ENCODE results near the gene HDAC4.

HDAC4 gene

DNA sequence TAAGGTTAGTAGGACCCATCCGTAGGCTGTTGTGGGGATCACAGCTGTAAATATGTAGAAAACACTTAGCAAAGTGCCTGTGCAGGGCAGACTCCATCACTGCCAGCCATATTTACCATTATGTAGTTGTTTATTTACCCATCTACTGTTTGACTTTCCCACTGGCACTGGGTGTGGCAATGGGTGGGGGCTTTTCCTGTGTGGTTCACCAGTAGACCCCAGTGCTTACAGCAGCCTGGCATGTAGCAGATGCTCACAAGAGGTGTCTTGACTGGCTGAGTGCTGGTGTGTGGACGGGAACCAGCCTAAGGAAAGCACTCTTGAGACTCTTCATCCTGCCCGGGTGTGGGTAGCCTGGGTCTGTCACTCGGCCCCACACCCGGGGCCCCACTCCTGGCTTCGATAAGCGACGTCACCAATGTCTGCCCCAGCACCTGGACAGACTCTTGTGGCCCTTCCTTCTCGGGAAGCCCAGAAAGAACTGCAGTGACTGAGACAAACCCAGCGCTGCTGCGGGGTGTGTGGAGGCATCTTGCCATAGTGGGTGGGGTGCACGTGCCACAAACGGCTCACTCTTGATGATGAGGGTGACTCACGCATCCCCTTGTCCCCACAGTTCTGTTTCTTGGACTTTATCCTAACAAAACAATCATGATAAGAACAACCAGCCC is 78.3 kb downstream of the HDAC4 start:
- no peak for DNase-seq (ENCODE audit: low read depth in 1 of 2, low spot score in 1 of 2)
- in situ Hi-C loops (cut with HindIII; ENCODE audit: low pct_unique_long_range_greater_than_20kb, low sequenced_read_pairs), result no loop called here
- no peak for TF ChIP-seq JUND (IDR thresholded peaks at IDR 0.05; ENCODE audit: low read depth)

DNA sequence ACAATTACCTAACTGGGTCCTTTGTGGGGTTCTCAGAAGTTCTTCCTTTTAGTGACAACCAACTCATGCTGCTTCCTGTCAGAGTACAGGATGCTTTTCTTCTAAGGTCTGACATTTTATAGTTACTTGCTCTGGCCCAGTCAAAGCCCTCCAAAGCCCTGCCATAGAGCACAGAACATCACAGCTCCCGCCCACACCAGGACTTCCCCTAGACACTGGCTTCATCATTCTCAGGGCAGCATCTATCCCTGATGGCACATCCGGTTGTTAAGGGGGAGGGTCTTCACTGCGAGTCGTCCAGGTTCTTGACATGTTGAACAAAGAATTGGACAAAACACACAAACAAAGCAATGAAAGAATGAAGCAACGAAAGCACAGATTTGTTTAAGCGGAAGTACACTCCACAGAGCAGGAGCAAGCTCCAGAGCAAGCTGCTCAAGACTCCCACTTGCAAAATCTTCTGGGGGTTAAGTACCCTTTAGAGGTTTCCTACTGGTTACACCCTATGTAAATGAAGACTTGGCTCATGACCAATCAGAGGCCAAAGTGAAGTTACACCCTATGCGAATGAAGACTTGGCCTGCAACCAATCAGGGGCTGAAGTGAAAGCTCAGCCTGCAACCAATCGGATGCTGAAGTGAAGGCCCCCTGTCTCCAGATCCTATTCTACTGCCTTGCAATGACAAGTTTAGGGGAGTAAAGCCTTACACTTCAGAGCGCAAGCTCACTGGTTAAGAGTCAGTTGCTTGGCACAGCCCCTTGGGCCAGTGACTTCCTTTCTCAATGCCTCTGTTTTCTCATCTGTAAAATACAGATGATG is 79.0 kb downstream of the HDAC4 start:
- TF ChIP-seq JUND (IDR thresholded peaks at IDR 0.05; ENCODE audit: low read depth), result no peak
- no peak for DNase-seq (ENCODE audit: low read depth in 1 of 2, low spot score in 1 of 2)
- in situ Hi-C loops (cut with HindIII; ENCODE audit: low pct_unique_long_range_greater_than_20kb, low sequenced_read_pairs), result no loop called here

DNA sequence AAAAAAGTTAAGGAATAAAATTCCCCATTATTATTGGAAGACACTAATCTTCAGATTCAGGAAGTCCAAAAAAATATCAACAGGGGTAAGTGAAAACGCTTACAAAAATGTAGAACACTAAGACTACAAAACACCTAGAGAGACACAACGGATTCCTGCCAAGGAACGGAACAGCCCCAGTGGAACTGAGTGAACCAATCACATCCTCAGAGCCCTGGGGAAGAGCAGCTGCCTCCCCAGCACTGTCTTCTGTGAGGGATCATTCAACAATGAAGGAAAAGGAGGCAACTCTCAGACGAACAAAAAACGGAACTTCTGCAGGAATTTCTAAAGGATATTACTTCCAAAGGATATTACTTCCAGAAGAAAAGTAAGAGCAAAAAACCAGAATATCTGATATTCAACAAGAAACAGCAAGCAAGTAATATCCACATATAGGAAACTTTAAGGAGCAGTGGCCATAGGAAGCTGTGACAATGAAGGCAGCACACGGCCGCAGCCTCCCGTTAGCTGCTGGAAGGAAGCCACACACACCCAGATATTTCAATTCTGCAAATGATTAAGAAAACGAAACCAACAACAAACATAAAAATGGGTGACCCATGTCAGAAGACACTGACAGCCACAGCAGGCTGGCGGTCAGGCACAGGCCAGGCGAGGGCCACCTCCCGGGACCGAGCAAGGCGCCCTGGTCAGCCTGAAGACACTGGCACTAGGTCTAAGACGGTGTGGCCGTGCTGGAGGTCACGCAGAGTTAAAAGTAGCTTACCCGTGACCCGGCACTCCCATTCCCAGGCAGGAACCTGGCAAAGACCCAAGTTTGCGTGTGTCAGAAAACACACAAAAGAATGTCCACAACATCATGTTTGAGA is 81.8 kb downstream of the HDAC4 start:
- peak in 1 of 2 experiments; percentile 3 for DNase-seq (ENCODE audit: low read depth in 1 of 2, low spot score in 1 of 2)
- in situ Hi-C loops (cut with HindIII; ENCODE audit: low pct_unique_long_range_greater_than_20kb, low sequenced_read_pairs), result no loop called here
- no peak for TF ChIP-seq JUND (IDR thresholded peaks at IDR 0.05; ENCODE audit: low read depth)

DNA sequence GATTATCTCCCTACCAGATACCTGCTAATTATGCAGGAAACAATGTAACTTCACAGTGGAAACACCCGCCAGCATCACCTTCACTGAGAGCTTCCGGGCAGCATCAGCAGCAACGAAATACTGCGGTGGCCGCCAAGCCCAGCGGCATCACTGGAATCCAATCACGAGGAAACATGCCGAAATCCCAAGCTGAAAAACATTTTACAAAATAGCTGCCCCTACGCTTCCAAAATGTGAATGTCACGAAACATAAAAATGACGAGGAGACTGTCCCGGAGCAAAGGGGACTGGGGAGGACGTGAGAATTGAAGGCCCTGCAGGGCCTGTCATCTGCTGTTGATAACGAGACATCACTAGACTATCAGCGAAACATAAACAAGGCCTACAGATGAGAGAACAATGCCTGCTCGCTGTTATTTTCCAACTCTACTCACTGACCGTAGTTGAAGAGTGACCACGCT is 82.6 kb downstream of the HDAC4 start:
- DNase-seq (ENCODE audit: low read depth in 1 of 2, low spot score in 1 of 2), result no peak
- in situ Hi-C loops (cut with HindIII; ENCODE audit: low pct_unique_long_range_greater_than_20kb, low sequenced_read_pairs), result no loop called here
- TF ChIP-seq JUND (IDR thresholded peaks at IDR 0.05; ENCODE audit: low read depth), result no peak

DNA sequence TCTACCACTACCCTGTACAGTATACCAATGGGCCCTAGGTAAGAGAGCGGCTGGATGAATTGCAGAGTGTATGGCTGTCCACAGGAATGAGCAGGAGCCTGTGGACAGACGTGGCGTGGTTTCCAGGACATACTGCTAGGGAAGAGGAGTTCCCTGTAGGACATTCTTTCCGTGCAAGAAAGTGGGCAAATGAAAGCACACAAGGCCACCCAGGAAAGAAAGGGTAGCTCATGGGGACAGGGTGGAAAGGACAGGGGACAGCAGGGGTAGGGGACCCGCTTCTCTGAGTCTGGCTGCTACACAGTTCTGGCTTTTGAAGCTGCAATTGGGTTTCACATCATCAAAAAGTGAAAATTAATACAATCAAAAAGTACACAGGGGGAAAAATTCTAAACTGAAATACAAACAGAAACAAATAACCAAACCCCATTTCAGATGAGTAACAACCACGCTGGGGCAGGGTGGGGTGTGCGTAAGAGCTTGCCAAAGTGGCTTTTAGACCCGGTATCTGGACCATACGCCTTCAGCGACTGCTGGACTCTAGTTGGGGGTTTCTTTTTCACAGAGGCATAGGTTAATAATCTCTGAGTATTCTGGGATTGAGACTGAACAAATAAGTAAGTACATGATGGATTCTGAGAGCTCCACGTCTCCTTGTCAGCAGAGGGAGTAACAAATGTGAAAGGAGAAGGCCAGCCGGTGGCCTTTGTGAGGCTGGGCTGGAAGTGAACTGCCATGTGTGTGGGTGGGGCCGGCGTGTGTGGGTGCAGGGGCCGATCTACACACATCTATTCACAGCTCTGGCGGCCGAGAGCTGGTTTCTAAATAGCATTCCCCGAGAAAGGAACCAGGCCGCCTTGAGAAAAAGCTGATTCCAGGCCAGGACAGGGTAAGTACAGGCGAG is 84.0 kb downstream of the HDAC4 start:
- DNase-seq (ENCODE audit: low read depth in 1 of 2, low spot score in 1 of 2), result no peak
- in situ Hi-C loops (cut with HindIII; ENCODE audit: low pct_unique_long_range_greater_than_20kb, low sequenced_read_pairs), result no loop called here
- TF ChIP-seq JUND (IDR thresholded peaks at IDR 0.05; ENCODE audit: low read depth), result no peak

DNA sequence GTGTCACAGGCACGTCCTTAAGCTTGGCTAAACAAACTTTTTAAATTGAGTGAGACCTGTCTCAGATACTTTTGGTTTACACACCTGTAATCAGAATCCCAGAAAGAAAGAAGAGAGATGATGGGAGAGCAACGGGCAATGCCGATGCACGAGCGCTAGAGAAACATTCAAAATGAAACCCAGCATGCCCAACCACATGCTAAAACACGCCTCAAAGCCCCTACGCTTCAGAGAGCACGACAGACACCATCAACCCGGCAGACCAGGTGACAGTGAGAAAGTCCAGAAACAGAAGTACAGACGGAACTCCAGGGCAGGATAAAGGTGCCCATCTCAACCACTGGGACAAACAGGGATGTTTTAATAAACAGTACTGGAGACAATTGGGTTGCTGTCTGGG is 85.5 kb downstream of the HDAC4 start:
- in situ Hi-C loops (cut with HindIII; ENCODE audit: low pct_unique_long_range_greater_than_20kb, low sequenced_read_pairs), result no loop called here

DNA sequence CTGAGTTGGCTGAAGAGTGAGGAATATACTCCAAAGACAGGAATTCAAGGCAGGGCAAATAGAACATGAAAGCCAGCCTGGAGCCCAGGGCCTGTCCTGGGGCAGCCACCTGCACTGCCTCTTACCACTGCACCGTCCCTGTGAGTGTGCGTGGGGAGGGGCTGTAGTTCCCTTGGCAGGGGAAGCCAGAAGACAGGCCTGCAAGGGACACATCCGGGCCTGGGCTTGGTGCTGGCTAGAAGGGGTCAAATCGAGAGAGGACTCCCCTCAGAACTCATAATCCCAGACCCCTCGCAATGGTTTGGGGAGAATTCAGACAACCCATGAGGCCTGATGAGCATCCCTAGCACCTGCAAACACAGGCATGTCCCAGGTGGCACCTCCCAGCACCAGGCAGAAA is 87.0 kb downstream of the HDAC4 start:
- no peak for DNase-seq (ENCODE audit: low read depth in 1 of 2, low spot score in 1 of 2)
- TF ChIP-seq JUND (IDR thresholded peaks at IDR 0.05; ENCODE audit: low read depth), result no peak
- in situ Hi-C loops (cut with HindIII; ENCODE audit: low pct_unique_long_range_greater_than_20kb, low sequenced_read_pairs), result no loop called here

More for the DNA sequence above, 85.5 kb downstream of the HDAC4 start:
- no peak for TF ChIP-seq JUND (IDR thresholded peaks at IDR 0.05; ENCODE audit: low read depth)
- no peak for DNase-seq (ENCODE audit: low read depth in 1 of 2, low spot score in 1 of 2)

DNA sequence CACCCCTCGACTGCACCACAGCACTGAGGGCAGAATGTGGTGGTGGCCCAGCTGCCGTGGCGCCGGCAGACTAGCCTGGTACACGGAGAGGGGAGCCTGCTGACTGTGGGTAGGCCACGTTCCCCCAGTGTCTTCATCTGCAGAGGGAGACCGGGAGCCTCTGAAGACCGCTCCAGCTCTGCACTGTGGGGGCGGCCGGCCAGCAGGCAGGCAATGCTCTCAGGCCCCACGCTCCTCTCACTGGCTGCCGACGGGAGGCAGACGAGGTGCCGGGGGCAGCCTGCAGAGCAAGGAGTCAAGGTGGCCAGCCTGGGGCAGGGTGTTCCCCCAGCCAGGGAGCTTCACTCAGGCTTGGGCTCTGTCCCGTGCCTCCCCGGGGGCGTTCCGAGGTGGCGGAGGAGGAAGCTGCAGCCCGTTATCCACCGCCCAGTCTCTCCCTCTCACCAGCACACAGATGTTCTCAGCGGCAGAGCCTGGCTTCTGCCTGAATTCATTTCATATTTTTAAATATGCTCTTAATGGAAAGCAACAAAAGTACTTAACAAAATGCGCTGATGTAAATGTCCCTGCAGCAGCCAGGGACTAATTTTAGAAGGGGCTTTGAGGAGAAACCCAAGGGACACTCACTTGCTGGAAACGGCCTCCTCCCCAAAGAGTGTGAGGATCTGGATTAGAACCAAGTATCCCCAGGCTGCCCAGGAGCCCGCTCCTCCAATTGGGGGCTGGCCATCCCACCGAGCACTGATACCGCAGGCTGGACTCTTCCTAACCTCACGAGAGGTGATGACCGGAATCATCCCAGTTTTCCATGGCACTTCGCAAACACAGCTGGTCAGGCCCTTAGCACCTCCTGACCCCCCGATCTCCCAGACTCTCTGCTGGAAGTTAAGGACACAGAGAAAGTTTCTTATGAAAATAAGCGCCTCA is 87.8 kb downstream of the HDAC4 start:
- no peak for TF ChIP-seq JUND (IDR thresholded peaks at IDR 0.05; ENCODE audit: low read depth)
- no peak for DNase-seq (ENCODE audit: low read depth in 1 of 2, low spot score in 1 of 2)
- in situ Hi-C loops (cut with HindIII; ENCODE audit: low pct_unique_long_range_greater_than_20kb, low sequenced_read_pairs), result no loop called here

DNA sequence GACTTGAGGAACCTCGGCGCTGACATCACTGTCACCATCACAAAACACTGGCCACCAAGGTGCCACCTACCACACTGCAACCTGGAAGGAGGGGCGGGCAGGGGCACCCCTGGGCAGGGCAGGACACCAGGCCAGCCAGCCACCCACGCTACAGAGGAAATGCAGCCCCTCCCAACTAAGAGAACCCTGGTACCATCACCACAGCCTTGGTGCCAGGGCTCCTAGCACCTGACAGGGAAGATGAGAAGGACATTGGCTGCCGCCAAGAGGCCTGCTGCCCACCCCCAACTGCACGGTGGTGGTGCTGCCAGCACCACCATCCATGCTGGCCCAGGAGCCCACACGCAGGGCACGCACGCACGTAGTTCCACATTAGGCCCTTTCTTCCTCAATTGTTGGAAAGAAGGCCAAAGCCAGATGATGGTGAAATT is 88.7 kb downstream of the HDAC4 start:
- DNase-seq (ENCODE audit: low read depth in 1 of 2, low spot score in 1 of 2), result no peak
- TF ChIP-seq JUND (IDR thresholded peaks at IDR 0.05; ENCODE audit: low read depth), result no peak
- in situ Hi-C loops (cut with HindIII; ENCODE audit: low pct_unique_long_range_greater_than_20kb, low sequenced_read_pairs), result no loop called here

DNA sequence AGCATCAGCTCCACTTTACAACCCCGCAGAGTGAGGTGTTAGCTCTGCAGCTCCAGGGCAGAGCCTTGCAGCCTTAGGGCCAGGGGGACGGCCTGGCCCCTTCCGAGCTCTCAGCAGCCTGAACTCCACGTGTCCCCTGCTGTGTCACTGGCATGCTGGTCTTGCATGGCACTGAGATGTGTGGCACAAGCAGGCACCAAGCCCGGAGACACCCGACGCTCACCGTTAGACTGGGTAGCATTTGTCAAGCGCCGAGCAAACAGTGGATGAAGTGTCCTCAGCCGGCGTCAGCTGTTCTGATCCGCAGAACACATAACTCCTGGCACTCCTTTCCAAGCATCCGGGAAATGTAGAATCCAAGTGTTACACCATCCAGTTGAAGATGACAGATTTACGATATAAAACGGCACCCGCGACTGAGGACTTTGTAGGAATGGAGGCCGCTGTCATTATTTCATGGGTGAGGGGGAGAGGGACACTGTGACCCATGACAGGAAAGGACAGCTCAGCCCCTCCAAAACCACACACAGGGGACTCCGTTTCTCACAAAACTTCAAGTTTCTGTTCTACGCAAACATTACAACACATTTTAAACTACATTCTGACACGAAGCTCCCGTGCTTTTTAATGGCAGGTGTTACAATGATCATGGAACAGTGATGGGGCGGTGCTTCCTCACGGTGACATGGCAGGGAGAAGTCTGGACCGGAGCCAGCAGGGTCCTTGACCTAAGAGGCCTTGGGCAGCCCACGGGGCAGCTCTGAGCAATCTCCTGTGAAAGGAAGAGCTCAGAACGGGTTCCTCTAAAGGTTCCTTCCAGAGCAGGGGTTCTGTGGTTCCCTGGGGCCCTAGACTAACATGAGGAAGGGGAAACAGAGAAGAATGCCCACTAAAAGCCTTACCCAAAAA is 89.4 kb downstream of the HDAC4 start:
- DNase-seq (ENCODE audit: low read depth in 1 of 2, low spot score in 1 of 2), result no peak
- in situ Hi-C loops (cut with HindIII; ENCODE audit: low pct_unique_long_range_greater_than_20kb, low sequenced_read_pairs), result no loop called here
- no peak for TF ChIP-seq JUND (IDR thresholded peaks at IDR 0.05; ENCODE audit: low read depth)
